GM21447 (cell line): ENCODE data around the gene SNAP47.

Experiments
- ATAC-seq: cut with Tn5 transposase; IDR thresholded peaks from one replicate; pipeline ENCODE4 v1.9.1; 2021; ENCODE audit not compliant: unreplicated experiment

SNAP47 gene

DNA sequence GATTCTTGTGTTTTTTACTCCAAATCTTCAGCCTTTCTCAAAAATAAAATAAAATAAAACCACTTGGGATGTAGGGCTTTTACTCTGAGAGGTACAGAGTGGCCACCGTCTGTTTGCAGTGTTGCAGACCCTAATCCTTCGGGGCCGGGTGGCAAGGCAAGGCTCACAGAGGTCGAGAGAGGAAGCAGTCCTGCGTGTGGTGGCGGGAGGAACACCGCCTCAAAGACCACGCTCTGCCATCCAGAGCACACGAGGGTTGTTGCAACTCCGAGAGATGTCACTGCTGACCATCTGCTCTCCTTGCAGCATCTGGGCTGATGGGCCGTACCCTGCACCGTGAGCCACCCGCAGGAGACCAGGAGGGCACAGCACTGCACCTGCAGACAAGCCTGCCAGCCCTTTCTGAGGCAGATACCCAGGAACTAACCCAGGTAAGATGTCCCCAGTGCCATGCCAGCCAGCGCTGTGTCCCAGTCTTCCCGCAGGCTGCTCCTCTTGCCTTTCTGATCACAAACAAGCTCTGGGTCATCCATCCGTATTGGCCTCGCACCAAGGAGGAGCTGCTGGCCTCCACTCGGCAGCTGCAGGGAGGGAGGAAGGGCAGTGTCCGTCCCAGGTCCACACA lies 31.5 kb downstream of the SNAP47 start:
- no peak for ATAC-seq

DNA sequence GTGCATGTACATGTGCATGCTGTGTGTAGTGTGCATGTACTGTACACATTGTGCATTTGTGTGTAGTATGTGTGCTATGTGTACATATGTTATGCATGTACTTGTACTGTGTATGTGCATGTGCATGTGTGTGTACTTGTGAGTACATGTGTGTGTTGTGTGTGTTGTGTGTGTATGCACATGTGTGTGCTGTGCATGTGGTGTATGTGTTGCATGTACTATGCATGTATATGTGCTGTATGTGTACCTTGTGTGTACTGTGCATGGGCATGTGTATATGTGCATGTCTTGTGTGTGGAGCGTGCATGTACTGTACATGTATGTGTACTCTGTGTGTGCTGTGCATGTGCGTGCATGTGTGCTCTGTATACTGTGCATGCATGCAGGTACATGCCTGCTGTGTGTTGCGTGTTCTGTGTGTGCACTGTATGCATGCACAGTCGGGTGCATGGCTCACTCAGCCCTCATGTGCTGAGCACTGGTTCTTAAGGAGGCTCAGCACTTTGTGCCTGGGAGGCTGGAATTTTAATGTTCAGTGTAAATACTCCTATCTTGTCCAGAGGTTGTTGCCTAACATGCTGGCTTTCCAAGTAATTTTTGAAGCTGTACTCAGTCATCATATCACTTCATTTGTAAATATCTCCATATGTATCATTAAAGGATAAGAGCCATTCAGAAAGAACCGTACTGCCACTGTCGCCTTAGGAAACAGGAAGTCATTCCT lies 32.3 kb downstream of the SNAP47 start:
- ATAC-seq = no peak

DNA sequence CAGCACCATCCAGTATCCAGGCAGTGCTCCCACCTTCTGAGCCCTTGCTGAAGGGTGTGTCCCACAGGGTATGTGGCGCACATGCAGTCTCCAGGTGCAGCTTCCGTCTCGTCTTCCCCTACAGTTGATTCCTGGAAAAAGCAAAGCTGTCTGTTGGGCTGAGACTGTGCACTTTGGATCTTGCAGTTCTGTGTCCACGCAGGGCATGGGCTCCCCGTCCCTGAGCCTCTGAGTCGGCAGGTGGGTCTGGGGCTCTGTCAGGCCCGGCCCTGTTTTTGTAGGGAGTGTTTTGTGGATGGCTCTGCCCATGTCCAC lies 32.8 kb downstream of the SNAP47 start:
- no peak for ATAC-seq

DNA sequence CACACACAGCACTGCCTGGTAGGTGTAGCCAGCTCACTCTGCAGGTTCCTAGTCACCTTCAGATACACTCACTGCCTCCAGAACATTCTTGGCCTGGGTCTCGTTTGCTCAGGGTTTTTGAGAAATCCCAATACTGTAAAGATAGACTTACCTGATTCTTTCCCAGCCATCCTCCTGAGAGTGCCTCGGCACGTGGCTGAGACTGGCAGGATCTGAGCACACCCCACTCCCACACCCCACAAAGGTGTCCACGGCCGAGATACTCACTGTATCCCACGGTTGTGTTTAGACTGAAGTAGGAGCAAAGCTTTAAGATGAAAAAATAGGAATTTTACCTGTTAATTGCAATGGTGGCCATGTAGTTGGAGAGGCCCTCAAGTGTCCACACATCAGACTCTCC lies 33.4 kb downstream of the SNAP47 start:
- no peak for ATAC-seq

DNA sequence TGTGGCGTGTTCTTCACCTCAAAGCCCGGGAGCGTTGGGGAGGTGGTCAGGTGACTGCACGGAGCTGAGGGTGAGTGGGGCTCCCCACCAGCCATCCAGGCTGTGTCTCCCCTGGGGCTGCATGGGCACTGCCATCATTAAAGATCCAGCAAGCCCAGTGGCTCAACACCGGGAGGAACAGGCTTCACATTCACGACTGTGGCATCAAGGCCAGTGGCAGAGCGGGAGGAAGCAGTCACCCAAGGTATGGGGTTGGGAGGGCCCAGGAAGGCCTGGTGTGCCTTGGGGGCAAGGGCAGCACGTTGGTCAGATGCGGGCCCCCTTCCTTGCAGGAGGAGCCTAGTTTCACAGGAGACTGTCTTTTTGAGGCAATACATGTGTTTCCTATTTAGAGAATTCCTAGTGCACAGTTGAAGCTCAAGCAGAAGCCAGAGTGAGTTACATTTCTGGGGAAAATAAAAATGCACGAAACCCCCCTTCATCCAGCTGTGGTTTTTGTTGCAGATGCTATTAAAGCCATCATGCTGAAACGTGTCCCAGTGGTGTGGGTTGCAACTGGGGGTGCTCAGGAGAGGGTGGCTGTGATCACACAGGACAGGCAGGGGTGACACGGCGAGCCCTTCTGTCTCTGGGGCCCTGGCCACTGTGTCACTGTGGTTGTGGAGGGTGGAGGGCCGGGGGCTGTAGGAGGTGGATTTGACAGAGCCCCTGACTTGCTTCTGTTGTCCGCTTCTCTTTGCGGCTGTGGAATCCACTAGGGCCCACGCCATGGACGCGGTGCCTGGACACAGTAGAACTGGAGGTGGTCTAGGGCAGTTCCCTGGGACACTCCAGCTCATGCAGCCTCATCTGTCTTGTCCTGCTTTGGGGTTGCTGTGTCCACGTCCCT lies 34.1 kb downstream of the SNAP47 start:
- no peak for ATAC-seq

DNA sequence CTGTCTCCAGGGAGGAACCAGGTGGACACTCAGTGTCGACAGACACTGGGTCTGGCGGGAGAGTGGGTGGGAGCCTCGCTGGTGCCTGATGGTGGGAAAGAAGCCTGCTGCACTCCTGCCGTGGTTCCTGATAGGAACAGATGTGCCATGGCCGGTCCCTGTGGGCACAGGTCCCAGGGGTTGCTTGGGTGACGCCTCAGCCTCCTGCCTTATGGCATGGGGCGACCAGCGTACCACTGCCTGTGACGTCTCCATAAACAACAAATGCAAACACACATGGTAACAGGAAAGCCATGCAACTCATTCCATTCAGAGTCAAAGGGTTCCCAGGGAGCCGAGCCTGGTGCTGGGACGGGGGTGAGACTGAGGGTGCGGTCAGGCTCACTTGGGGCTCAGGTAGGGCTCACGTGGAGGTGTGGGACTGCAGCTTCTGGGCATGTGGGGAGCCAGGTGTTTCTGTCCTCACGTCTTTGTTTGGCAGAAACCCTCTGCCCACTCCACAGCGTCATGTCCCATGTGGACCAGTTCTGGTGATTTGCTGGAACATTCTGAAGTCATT lies 34.8 kb downstream of the SNAP47 start:
- no peak for ATAC-seq

DNA sequence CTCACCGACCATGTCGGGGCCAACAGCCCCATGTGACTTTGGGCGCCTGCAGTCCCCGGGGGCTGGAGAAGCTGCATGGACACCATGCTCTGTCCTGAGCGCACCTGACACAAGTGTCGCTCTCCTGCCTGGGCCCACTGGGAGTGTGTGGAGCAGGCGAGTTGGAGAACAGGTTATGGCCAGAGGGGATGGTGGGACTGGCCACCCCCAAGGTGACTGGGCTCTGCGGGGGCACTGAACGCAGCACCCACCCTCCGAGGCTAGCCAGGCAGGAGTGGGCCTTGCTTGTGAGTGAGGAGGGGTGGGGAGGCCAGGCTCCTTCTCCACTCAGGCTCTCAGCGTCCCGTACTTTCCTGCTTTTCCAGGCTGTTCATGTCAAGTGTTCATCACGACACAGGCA lies 35.6 kb downstream of the SNAP47 start:
- no peak for ATAC-seq

DNA sequence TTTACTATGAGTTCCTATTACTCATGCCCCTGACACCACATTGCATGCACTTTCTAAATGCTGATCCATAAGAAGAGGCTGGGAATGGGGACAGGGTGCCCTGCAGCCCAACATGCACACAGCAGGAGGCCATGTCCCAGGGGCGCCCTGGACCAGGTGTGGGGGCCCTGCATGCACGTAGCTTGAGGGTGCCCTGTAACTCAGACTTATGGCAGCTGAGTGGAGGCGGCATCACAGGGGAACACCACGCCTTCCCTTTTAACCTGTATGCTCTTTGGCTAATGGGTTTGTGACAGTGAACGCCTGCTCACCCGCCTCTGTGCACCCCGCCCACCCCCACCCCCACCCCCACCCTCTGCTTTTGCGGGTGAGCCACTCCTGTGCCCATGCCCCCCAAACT lies 36.1 kb downstream of the SNAP47 start:
- ATAC-seq = no peak

DNA sequence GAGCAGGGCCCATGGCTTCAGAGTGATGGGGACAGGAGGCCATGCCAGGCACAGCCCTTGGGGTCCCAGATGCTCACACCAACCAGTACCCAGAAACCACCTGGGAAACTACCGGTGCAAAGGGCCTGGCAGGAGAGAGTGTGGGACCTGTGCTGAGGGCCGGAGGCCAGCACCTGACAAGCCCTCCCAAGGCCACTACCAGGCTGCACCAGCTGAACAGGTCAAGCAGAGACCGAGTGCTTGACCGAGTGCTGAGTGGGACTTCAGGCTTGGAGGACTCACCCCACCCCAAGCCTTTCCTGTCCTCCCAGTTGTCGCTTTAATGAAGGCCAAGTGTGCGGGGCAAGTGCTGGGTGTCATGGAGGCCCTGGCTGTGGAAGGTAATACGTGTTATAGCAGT lies 36.5 kb downstream of the SNAP47 start:
- ATAC-seq = no peak

DNA sequence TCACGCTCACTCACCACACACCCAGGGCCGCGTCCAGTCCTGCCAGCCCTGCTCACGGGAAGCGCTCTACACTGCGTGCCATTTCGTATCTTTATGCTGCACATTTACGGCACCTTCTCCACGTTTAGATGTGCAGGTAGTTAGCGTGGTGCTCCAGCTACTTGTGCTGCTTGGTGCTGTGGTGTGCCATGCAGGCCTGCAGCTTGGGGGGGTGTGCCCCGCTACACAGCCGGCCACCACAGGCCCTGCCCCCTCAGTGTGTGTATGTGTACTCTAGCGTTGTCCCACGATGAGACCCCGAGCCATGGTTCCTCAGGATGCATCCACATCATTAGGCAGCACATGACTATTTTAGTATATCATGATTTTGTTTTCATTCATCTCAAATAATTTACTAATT lies 38.3 kb downstream of the SNAP47 start:
- ATAC-seq = no peak

DNA sequence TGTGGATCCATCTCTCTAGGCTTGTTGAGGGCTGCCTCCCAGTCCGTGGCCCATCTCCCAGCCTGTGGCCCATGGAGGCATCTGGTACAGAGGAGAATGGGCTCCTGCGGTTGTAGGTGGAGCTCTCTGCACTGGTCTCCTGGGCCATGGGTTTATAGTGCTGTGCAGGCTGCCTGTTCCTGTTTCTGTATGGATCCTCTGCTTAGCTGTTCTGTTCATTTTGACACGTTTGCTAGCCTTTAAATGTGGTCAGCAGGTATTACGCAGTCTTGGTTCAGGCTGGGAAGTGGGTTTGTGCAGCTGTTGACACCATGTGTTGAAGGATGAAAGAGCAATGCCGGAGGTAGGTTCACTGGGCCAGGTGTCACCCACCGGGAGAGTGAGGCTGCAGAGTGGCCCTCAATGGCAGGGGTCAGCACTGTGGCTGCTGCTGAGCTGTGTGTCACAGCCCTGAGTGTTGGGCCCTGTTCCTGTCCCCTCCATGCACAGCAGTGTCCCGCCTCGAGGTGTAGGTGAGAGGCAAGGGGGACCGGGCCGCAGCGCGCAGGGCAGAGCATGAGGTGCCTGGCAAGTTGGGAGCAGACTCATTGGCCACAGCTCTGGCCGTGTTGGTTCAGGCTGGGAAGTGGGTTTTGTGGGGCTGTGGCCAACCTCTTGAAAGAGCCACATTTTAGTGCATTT lies 39.0 kb downstream of the SNAP47 start:
- no peak for ATAC-seq

DNA sequence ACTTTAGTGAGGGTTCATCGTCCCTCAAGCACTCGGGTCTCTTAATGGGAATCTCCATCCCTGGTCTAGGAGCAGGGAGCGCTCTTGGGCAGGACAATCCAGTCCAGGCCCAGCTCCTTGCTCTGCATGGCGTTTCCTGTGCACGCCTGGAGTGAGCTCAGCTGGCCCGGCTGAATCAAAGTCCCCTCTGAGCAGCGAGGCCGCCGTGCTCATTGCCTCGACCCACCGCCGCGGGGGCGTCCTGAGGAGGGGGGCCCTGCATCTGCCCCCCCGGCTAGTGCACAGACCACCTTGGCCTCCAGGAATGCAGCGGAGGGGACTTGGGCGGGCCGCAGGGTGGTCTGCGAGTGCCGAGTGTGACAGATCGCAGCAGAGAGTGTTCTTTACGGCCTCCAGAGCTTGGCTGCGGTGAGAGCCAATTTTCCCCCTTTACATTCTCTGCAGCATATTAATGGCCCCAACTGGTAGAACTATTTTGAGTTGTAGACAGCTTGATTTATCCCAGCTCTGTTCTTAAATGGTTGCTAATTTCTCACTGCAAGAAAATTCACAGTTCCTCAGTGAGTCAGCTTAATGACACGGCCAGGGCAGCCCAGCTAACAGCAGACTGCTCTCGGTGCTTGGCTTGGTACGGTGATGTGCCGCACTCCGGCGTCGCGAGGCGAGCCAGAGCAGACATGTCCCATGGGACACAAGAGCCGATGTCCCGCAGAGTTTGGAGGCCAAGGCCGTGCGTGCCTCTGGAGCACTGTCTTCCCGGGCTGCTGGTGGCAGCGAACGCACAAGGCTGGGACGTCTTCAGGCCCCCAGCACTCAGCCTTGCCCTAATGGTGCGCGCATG lies 39.8 kb downstream of the SNAP47 start:
- no peak for ATAC-seq

DNA sequence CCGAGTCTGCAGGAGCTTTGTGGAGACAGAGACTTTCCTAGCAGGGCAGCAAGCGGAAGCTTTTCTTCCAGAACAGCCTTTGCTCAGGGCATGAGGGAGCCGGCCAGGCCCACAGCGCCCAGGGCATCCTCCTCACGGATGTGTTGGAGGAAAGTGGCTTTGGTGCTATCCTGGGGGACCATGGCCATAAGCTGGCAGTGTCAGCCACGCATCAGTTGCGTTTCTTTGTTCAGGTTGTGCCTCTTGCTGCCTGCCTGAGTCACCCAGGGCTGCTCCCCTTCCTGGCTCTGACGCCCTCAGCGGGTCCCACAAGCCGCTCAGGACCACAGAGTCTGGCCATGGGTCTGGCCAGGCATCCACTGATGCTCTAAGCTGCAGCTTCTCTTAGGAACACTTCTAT lies 40.6 kb downstream of the SNAP47 start:
- ATAC-seq = no peak

DNA sequence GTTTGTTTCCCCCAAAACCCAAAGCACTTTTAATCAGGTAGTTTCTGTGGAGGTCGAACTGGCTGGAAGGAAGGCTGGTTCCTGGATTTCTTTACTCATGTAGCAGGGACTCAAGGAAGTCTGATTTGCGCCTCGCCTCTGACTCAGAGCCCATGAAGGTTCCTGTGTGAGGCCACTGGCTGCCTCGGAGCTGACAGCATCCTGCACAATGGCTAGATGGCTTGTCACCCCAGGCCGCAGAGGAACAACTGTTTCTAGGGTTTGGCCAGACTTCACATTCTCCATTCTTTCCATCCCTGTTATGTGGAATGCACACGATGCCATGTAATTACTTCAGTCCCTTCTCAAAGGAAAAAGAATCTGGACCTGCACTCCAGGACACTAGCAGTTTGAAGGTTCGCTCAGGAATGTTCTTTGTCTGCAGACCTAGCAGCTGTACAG lies 41.1 kb downstream of the SNAP47 start:
- ATAC-seq = no peak

DNA sequence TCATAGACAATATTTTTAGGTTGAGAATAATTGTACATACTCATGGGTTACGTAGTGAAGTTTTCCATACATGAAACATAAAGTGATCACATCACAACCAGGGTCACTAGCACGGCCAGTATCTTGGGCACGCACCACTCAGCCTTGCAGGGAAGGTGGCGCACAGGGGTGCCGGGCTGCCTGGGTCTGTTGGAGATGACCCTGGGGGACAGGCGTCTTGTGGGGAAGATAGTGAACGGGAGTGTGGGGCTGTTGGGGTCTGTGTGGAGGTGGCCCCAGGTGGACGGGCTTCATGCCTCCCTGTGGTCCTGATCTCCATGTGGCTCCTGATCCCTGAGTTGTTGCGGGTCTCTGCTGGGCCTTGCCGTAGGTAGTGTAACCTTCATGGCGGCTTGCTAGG lies 41.9 kb downstream of the SNAP47 start:
- ATAC-seq = no peak

DNA sequence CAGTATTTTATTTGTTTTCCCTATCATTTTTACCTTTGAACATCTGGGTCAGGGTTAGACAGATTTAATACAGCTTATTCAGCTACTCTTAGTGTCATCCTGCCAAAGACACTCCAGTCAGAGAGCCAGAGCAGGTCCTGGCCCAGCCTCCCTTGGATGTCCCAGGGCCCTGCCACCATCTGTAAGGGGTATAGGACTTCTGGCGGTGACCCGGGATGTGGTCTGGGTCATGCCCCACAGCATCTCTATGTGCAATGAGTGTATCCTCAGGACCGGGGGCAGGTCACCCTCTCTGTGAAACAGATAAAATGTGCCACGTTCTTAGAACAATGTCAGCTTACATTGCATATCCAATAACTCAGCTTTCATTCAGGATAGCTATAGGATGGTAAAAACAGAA lies 42.4 kb downstream of the SNAP47 start:
- ATAC-seq = no peak

DNA sequence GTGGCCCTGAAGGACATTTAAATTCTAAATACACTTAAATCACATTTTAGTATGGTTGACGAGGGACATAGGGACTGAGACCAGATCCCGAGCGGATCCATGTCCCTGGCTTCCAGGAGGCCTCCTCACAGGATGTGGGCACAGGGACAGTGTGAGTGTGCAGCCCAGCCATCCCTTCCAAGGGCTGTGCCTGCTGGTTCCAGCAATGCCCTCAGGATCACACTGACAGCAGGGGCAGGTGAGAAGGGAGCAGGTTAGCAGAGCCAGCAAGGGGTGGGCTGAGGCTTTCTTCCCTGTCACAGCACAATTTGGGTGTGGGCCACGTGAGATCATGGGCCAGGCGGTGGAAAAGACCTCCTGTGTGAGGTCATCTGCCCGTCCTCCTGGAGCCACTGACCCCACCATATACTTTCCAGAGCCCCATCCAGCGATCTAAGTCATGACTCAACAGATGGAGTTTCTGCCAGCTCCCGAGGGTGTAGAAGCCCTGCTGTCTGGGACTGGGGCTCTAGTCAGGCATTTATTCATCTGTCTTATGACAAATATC lies 43.2 kb downstream of the SNAP47 start:
- ATAC-seq = no peak

DNA sequence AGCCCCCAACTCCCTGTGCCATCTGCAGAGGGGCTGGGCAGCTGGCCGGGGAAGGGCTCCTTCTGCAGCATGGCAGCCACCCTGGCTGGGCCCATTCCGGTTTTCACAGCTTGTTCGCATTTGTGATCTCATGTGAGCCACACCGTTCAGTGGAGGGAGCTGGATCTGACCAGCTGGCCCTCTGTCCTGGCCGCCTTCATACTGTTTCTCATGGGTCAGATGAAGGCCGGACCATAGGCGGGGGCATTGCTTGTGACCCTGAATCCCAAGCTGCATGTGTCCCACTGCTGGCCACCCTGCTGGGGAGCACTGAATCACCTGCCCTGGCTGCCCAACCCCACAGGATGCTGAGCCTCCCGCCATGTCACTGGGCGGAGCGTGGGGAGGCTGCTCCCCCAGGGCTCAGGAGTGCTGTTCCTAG lies 43.8 kb downstream of the SNAP47 start:
- ATAC-seq = no peak

DNA sequence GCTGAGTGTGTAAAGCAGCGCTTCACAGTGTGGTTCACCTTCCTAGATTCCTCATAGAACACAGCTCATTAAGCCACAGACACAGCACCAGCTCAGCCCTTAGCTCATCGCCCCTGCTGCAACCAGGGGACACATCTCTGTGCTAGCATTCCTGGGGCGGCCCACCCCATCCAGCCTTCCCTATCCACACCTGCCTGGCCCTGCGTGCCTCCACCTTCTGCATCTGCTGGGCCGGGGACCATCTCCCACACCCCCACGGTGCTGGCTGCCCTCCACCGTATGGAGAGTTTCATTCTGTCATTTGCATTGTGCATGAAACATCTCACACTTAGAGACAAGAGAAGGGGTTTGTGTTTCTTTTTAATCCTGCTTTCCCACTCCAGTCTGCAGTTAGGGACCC lies 44.5 kb downstream of the SNAP47 start:
- ATAC-seq = no peak
